HG03108 (cell line): ENCODE measurements around the gene SH3YL1.

Source experiments
- ATAC-seq: cut with Tn5 transposase; IDR thresholded peaks from one replicate; pipeline ENCODE4 v1.9.1; 2021; ENCODE audit warnings: moderate library complexity; ENCODE audit not compliant: unreplicated experiment

SH3YL1 gene

DNA sequence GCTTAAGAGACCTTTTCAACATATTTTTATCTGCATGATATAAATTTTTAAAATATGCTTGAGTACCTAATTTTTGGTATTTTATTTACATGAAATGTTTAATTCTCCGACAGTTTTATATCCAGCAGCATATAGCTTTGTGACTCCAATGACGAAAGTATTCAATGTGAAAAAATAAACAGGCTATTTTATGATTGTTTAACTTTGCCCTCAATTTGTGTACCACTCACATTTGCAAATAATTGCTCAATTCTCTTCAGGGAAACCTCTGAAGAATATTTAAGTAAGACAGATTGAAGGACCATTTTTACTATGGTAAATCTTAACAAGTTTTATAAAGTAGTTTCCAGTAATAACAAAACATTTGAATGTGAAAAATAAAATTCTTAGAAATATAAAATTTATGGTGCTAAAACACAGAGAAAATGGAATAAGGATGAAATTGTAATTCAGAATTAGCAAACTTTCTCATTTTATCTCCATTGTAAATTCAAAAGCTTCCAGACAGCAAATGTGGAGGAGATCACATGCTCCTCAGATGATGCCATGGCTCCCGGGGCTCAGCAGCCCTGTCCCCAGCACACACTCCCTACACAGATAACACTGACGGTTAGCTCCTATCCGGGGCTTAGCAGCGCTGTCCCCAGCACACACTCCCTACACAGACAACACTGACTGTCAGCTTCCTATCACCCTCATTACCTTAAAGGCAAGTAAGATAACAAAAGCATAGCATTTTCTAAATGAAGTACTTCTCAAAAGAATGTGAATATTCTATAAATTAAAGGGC is 39.7 kb downstream of the SH3YL1 start:
- no peak for ATAC-seq

DNA sequence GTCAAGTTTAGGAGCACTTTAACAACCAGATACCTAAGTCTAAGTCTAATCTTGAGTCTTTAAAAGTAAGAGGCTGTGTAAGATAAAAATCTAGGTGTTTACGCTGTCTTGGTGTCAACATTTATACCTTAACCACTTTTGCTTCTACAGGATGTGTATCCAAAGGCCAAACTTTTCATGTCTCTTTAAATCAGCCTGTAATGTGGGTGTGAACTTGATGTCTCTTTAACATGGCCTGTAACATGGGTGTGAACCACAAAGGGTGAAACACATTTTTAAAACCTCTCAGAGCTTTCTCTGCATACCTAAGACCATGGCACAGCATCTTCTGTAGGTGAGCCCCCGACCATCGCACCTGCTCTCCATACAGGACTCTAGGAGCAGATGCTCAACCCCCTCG is 40.4 kb downstream of the SH3YL1 start:
- ATAC-seq, result no peak

DNA sequence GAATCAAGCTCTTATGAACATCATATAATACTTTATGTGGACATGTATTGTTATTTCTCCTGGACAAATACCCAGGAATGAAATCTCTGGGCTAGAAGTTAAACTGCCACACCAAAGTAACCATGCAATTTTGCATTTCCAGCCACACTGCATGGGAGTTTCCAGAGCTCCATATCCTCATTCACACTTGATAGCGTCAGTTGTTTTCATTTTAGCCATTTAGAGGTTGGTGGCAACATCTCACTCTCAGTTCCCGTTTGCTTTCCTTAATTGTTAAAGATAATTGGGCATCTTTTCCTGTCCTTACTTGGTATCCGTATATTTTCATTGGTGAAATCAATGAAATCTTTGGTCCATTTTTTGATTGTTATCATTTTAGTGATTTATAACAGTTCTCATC is 47.8 kb downstream of the SH3YL1 start:
- no peak for ATAC-seq

DNA sequence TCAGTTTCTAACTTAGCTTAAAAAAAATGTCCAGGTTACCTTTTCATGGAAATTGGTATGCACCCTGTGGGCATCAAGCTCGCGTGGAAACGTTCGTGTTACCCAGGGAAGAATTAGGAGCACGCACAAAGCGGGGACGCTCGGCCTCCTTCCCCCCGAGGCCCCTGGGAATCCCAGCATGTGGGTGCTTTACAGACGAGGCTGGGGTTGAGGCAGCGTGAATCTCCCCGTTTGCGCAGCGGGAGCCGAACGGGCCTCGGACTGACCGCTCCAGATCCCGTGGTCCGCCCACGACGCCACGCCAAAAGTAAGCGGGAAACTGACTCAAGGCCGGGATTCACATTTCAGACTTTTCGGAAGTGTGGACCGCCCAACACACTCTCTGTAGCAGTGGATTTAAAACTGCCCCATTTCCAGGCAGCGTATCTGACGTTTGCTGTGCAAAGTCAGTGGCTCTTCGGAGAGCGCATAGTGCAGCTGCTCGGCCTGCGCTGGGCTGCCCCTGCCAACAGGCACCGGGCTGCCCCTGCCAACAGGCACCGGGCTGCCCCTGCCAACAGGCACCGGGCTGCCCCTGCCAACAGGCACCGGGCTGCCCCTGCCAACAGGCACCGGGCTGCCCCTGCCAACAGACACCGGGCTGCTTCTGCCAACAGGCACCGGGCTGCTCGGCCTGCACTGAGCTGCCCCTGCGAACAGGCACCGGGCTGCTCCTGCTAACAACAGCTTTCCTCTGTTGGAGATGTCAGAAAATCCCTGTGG is 49.7 kb downstream of the SH3YL1 start:
- no peak for ATAC-seq

DNA sequence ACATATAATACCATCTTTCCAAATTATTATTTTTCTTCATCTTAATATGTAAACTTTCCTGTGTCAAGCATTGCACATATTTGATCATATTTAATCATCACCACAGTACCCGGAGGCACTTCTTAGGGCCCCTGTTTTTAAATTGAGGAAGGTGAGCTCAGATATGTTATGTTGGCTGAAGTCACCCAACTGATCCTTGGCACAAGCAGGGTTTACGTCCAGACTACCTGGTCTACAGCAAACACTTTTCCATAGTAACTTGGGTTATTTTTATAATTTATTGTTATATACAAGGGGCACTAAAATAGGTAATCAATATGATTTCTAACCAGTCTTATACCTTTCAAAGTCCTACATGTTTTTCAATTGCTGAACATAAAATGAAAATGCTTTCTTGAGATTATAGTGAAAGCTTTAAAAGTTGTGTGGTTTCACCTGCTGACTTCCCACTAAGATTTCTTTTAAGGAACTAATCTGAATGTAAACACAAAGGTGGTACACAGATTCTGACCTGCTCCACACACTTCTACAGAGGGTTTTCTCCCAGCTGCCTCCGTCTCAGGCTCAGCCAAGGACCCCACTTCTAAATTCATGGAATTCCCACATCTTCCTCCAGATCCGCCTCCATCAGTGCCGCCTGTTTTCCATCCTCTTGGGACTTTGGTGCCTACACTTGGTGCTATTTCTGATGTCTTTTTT is 52.2 kb downstream of the SH3YL1 start:
- ATAC-seq, result no peak

DNA sequence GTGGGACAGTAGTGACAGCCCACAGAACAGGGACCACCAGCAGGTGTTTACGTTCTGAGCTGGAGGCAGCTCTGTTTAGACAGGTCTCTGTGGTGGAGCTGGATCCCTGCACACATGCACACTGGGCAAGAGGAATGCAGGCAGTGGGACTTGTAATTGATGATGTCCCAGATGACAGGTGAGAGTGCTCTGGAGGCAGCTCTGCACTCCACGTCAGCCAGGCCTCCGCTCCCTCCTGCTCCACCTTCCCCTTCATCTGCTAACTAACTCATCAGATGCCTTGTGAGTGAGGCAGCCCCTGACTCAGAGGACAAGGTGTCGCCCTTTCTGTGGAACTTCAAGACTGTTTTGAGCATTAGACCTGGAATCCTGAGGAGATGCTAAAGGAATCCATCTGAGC is 53.2 kb downstream of the SH3YL1 start:
- no peak for ATAC-seq

DNA sequence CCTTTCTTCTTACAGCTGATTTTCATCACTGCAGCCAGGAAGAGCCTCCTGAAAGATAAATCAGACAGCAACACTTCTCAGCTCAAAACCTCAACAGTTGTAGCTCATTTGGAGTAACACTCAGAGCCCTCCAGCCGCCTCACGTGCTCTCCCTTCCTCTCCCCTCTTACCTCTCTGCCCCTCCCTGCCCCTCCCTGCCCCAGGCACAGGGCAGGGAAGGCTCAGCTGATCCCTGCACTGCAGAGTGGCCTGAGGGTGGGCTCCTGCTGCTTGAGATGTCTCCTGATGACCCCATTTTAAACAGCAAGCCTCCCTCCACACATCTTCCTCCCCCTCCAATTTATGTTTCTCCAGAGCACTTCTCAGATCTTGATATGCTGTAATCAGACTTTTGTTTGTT is 54.4 kb downstream of the SH3YL1 start:
- no peak for ATAC-seq

DNA sequence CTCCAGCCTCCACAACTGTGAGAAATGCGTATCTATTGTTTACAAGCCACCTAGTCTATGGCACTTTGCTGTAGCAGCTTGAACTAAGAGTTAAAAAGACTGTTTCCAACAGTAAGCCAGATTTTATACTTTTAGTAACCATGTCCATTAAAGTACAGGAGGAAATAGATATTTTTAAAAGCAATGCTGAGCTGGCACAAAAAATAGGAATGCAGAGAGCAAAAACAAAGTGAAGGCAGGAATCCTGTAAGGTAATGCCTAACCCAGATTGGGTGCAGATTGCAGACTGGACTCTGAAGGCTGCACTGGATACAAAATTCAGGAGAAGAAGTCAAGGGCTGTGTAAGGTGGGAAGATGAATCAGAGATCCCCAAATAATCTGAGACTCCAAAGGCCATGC is 55.5 kb downstream of the SH3YL1 start:
- ATAC-seq, result no peak

DNA sequence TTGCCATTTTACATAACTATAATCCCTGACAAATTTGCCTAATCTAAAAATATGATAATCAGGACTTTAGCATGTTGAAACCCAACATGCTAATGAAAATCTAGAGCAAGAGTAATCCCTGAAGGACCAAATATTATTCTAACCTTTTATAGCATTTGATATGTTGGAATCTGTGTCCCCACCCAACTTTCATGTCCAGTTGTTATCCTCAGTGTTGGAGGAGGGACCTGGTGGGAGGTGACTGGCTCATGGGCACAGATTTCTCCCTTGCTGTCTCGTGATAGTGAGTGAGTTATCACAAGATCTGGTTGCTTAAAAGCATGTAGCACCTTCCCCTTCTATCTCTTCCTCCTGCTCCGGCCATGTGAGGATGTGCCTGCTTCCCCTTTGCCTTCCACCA is 59.8 kb downstream of the SH3YL1 start:
- ATAC-seq, result no peak

DNA sequence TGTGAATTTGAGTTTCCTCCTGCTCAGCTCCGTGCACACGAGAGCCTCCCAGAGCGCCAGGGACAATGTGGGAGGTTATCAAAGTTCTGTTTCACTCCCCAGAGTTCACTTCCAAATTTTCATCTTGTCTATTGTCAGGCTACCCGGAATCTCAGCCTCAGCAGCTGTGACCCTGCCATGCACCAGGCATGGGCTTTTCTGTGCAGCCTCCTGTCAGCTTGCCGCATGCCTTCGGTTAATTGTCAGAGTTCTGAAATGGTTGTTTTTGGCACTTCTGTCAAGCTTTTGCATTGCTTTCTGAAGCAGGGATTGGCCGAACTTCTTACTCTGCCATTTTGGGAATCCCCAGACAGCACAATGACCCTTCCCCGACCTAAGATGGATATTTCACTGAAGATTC is 60.4 kb downstream of the SH3YL1 start:
- ATAC-seq, result no peak

DNA sequence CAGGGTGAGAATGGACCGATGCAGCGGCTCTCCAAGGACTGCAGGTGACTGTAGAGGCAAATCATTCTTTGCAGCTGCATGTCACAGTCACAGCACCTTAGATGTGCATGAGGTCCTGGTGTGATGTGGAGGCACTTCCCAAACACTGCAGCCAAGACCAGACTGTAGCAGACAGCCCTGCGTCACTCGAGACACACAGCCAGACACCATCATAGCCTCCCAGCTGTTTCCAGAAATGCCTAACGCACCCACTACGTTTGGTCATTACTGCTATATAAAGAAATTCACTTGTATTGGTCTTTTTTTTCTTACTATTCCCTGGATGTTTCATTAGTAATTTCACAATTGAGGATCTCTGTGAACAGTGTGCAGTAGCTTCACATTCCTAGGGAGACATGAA is 60.9 kb downstream of the SH3YL1 start:
- ATAC-seq, result no peak

DNA sequence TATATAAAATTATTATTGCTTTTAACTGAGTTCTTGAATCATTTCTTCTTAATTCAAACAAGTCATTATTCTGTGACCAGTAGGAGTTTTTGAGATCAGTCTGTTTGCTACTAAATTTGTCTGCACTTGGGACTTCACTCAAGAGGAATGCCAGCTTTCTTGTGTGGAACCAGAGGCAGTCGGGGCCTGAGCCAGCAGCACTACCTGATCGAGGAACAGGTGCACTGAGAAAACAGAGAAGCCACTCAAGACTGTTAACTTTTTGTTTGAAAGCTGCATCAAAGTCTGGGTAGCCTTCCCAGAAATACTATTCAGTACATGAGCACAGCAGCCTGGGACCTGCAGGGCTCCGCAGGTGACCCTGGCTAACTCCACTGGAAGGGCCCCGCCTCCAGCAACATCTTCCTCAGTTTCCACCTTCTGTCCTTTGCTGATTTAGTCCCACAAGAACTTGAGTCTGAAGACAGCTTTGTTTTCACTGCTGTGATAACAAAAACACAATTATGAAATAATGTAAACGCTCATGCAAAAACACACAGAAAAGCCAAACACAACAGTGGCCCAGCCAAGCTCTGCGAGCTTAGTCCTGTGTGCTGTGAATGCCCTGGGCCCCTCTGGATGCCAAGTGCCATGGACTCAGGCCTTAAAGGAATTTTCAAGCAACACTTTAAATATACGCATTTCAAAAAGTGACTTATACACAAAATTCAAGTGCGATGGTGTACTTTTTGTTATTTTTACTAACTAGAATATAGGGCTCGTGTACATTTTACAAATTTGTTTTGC is 62.0 kb downstream of the SH3YL1 start:
- no peak for ATAC-seq

DNA sequence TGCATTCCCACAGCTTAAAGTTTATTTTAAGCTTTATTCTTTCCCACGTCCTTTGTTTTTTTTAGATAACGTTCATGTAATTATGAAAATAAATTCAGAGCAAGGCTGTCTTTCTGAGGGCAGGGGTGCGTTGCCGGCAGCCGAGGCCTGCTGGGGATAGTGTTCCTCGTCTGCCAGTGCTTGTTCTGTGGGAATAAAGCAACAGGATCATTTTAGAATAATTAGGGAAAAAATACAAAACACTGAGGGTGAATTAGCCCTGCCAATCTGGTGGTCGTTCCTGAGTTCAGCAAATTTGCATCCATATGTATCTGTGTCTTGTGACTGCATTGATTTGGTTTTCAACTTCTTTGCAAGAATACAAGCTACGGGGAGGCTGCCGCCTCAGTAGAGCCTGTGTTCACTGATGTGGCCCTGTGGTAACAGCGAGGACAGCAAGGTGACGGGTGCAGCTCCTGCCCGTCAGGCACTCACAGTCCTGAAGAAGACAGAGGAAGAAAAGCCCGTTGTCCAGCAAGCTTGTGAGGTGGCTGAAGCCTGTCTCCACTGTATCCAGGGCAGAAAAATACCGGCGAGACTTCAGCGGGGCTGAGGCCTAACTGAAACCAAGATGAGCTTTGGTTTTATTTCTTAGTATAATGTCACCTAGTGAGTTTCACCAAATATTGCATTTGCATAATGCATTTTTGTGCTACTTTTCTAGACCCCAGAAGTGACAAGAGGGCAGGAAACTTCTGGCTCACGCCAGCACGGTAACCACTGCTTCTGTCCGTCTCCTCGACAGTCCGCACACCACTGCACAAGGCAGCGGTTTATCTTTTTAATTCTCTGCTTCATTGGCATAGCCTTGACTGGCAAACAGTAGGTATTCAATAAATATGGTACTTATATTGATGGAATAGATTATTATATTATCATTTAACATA is 64.5 kb downstream of the SH3YL1 start:
- no peak for ATAC-seq

DNA sequence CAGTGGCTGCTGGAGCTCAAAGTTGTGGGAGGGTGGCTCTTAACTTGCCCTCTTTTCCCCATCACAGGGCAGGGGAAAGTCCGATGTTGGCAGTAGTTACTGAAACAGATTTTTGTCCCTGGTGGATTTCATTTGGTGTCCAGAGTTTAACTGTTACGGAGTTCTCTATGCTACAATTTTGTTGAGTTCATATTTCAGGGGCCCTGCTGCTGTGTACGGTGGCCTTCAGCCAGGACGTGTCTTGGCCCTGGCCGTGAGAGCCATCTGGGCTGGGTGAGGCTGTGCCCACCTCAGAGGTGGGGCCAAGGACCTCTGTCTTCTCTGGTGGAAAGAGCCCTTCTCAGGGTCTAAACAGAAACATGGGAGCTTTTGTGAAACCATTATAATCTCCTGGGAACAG is 67.4 kb downstream of the SH3YL1 start:
- no peak for ATAC-seq

DNA sequence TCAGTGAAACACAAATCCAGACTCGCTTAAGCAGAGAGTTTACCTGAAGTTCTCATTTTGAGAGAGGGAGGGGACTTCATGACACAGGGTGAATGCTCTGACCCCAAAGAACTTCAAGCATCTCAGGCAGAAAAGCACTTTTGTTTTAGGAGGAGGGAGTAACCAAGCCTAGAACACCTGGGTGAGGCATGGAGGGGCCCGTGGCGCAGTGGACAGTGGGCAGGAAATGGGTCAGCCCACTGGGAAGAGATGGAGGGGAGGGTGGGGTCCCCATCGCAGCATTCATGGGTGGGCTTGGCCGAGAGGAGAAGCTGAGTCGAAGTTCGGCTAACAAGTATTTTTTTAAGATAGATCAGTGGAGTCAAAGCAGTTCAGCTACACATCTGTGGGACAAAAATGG is 67.9 kb downstream of the SH3YL1 start:
- no peak for ATAC-seq

DNA sequence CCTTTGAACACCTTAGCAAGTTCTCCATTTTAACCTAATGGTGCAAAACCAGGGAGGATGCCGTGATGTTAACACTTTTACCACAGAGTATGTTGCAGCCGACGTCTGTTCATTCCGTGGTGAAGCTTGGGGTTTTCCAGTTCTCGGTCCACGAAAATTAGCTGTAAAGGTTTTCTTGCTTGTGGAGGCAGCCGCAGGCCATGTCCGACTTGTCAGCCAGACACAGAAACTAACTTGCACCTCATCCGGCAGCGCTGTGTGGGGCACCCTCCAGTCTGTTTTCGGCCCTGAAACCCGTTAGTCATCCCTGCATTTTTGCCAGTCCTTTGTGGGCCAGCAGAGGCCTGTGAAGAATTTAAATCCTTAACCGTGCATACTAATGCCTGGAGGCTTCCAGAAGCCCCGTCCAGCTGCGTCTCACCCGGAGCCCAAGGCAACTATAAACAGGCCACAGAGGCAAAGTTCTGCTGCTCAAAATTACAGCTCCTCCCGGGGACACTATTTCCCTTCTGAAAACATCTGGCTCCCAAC is 70.6 kb downstream of the SH3YL1 start:
- no peak for ATAC-seq

DNA sequence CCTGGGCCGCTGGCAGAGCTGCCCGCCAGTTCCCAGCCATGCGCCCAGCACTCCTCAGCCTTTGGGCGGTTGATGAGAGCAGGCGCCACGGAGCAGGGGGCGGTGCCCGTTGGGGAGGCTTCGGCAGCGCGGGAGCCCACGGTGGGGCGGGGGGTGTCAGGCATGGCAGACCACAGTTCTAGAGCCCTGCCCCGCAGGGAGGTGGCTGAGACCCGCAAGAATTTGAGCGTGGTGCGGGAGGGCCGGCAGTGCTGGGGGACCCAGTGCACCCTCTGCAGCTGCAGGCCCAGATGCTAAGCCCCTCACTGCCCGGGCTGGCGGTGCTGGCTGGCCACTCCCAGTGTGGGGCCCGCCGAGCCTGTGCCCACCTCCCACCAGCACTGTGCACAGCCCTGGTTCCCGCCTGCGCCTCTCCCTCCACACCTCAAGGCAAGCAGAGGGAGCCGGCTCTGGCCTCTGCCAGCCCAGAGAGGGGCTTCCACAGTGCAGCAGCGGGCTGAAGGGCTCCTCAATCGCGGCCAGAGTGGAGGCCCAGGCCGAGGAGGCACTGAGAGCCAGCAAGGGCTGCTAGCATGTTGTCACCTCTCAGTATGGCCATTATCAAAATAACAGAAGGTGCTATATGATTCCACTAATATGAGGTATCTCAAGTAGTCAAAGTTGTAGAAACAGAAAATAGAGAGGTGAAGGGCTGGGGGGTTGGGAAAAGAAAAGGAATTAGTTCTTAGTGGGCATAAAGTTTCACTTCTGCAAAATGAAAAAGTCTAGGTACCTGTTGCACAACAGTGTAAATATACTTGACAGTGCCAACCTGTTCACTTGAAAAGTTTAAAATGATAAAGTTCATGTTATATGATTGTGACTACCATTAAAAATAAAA is 72.3 kb downstream of the SH3YL1 start:
- no peak for ATAC-seq

DNA sequence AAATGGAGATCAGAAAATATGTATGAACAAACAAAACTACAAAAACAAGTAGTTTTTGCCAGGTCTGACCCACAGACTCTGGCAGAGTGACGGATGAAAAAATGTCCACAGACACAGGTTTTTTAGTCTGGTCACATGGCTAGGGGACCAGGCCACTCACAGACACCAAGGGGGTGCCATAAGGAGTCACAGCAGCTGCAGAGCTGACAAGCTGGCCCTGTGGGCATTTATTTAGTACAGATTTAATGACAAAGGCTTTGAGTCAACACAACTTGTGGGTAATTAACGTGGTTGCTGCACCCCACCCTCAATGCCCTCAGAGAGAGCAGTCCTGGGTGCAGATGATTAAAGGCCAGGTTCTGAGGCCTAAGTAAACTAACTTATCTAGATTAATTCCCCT is 76.0 kb downstream of the SH3YL1 start:
- no peak for ATAC-seq

DNA sequence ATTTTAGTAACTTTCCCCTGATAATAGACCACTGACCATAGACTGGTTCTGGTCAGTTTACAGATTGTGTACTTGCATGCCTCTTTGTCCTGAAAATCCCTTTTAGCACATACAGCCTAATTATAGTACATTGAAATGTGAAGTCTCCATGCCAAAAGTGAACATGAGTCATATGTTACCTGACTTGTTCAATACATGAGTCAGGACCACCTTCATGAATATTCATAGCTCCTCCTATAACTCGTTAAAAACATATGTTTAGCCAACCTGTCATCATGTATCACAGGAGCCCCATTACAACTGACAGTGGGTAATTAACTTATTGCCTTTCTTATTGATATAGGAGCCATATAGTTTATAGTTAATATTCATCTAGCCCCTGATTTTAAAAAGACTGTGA is 78.6 kb downstream of the SH3YL1 start:
- no peak for ATAC-seq
